CD14-positive monocyte (primary cell): ENCODE measurements around the gene MON2. TPM values are rescaled to one million over a fixed set of nuclear protein-coding genes. Genes with fewer than 3 reads are reported as not detected.

Source experiments
- DNase-seq, 3 donors: peaks; one replicate each; pipeline ENCODE4 v3.0.0-alpha.2; 2011 to 2022
- H2AFZ ChIP-seq: 2 replicates; pipeline ENCODE4 v1.6.0; 2012; ENCODE audit warnings: mild to moderate bottlenecking, low read depth, low read length, inconsistent platforms; ENCODE audit not compliant: insufficient read depth, poor library complexity, severe bottlenecking
- H3K27ac ChIP-seq, 2 donors: 1 replicate in 1 of 2; 2 replicates in 1 of 2; pipeline ENCODE4 v1.5.1; 2012 to 2013; ENCODE audit warnings: low read length in 2 of 2, control low read depth in 1 of 2, inconsistent platforms in 1 of 2, low read depth in 1 of 2, mild to moderate bottlenecking in 1 of 2
- H3K27me3 ChIP-seq, 2 donors: one replicate each; pipeline versions ENCODE4 v1.6.0 to v1.6.1; 2011 to 2013; ENCODE audit warnings: low read length in 2 of 2; ENCODE audit not compliant: control insufficient read depth in 2 of 2, insufficient read depth in 2 of 2
- H3K36me3 ChIP-seq, 2 donors: replicated peaks in 1 of 2; 1 replicate in 1 of 2; 2 replicates in 1 of 2; pipeline versions ENCODE4 v1.5.1 to v1.6.1; 2012 to 2013; ENCODE audit warnings: low read length in 2 of 2, control low read depth in 1 of 2, inconsistent platforms in 1 of 2, mild to moderate bottlenecking in 1 of 2; ENCODE audit not compliant: insufficient read depth in 2 of 2, control insufficient read depth in 1 of 2
- H3K4me1 ChIP-seq, 2 donors: 1 replicate in 1 of 2; 2 replicates in 1 of 2; pipeline versions ENCODE4 v1.5.1 to v1.6.1; 2012 to 2013; ENCODE audit warnings: low read length in 2 of 2, control low read depth in 1 of 2, inconsistent platforms in 1 of 2, mild to moderate bottlenecking in 1 of 2, moderate library complexity in 1 of 2; ENCODE audit not compliant: insufficient read depth in 2 of 2, control insufficient read depth in 1 of 2
- H3K4me2 ChIP-seq: replicated peaks from 2 replicates; pipeline ENCODE3; 2012; ENCODE audit warnings: low read length, moderate library complexity, mild to moderate bottlenecking; ENCODE audit not compliant: poor library complexity, severe bottlenecking; ENCODE audit errors: extremely low read depth
- H3K4me3 ChIP-seq, 3 experiments: fragments of 200-600 bp in 1 of 3; sonication (generic) in 1 of 3; replicated peaks in 1 of 3; 1 replicate in 2 of 3; 2 replicates in 1 of 3; pipeline ENCODE4 v1.5.1; 2011 to 2013; ENCODE audit warnings: low read length in 3 of 3, mild to moderate bottlenecking in 3 of 3, control low read depth in 2 of 3, low read depth in 2 of 3, inconsistent platforms in 1 of 3, moderate library complexity in 1 of 3
- H3K79me2 ChIP-seq: 2 replicates; pipeline ENCODE4 v1.6.0; 2012; ENCODE audit warnings: mild to moderate bottlenecking, control low read depth, inconsistent platforms, low read length, moderate library complexity; ENCODE audit not compliant: insufficient read depth
- H3K9ac ChIP-seq: 2 replicates; pipeline ENCODE4 v1.6.0; 2017; ENCODE audit warnings: low read length, mild to moderate bottlenecking; ENCODE audit not compliant: insufficient read depth, poor library complexity, severe bottlenecking
- H3K9me3 ChIP-seq, 2 donors: replicated peaks in 1 of 2; 1 replicate in 1 of 2; 2 replicates in 1 of 2; pipeline versions ENCODE4 v1.5.1 to v1.6.1; 2012 to 2013; ENCODE audit warnings: low read length in 2 of 2, control low read depth in 1 of 2; ENCODE audit not compliant: control insufficient read depth in 1 of 2, insufficient read depth in 1 of 2
- H4K20me1 ChIP-seq: 2 replicates; pipeline ENCODE4 v1.6.0; 2012; ENCODE audit warnings: mild to moderate bottlenecking, low read length, control low read depth, moderate library complexity; ENCODE audit not compliant: insufficient read depth
- H3K27ac Mint-ChIP-seq, 7 donors: one replicate each; pipeline ENCODE4 v1.8.0; 2020; ENCODE audit warnings: mild to moderate bottlenecking in 7 of 7, mixed read lengths in 7 of 7, moderate library complexity in 6 of 7, inconsistent platforms in 2 of 7
- H3K27me3 Mint-ChIP-seq, 3 donors: one replicate each; pipeline ENCODE4 v1.8.0; 2021 to 2022; ENCODE audit warnings: low read depth in 3 of 3, mild to moderate bottlenecking in 3 of 3, mixed read lengths in 3 of 3, moderate library complexity in 3 of 3, inconsistent platforms in 1 of 3
- H3K36me3 Mint-ChIP-seq, 2 donors: one replicate each; pipeline ENCODE4 v1.8.0; 2020; ENCODE audit warnings: mixed read lengths in 2 of 2, inconsistent platforms in 1 of 2, mild to moderate bottlenecking in 1 of 2
- H3K4me1 Mint-ChIP-seq: one replicate; pipeline ENCODE4 v1.8.0; 2020; ENCODE audit warnings: mild to moderate bottlenecking, mixed read lengths
- H3K4me3 Mint-ChIP-seq, 2 donors: one replicate each; pipeline ENCODE4 v1.8.0; 2020; ENCODE audit warnings: mild to moderate bottlenecking in 2 of 2, mixed read lengths in 2 of 2, moderate library complexity in 1 of 2
- H3K9me3 Mint-ChIP-seq, 7 donors: one replicate each; pipeline ENCODE4 v1.8.0; 2020 to 2022; ENCODE audit warnings: mixed read lengths in 7 of 7, mild to moderate bottlenecking in 6 of 7, moderate library complexity in 6 of 7, inconsistent platforms in 2 of 7
- CTCF ChIP-seq: fragments of 200-600 bp; IDR thresholded peaks from one replicate; pipeline ENCODE4 v1.8.0; 2022; ENCODE audit warnings: antibody characterized with exemption, mild to moderate bottlenecking
- WGBS: methylation state at CpG from one replicate; pipeline ENCODE4 v1.1.5; 2013; ENCODE audit warnings: missing lambda C conversion rate; ENCODE audit not compliant: insufficient coverage; 5-methylcytosine and 5-hydroxymethylcytosine counted together
- intact Hi-C, 2 donors: fragments of 100-400 bp; cut with micrococcal nuclease; formaldehyde crosslinking; loops; one replicate each; pipeline versions ENCODE4 v1.15.0 to v1.15.1; 2023
- polyA plus RNA-seq, 3 donors: library from polyadenylated mRNA; depleted of rRNA in 1 of 3; unstranded in 2 of 3; stranded (reverse) in 1 of 3; fragments of 300-500 nt in 2 of 3; fragments of >200 nt in 1 of 3; fragmentation: Illumina TruSeq in 2 of 3; gene quantifications; 1 replicate in 2 of 3; 2 replicates in 1 of 3; pipeline ENCODE4 v1.2.3, GENCODE V29; 2012 to 2021

MON2 gene
- polyA plus RNA-seq, 3 donors, result 6.8 to 17.0 (median 9.6) TPM

- H3K4me2 ChIP-seq, result no peak overlapping the region
- H3K9ac ChIP-seq, result no peak overlapping the region
- no peak for DNase-seq
- WGBS, result no CpG with 5 or more reads among the region's 5 CpGs
- TF ChIP-seq CTCF, result no peak
- no peak overlapping the region for H2AFZ ChIP-seq
- peaks cover 0 to 8% (median 4%) of the 10 kb centered on the region in 7 donors for H3K9me3 Mint-ChIP-seq
- peaks cover 1 to 2% of the 10 kb centered on the region in 2 donors for H3K4me1 ChIP-seq
- no peaks in the 10 kb centered on the region for H3K36me3 ChIP-seq
- peaks cover 3 to 4% of the 10 kb centered on the region in 2 donors for H3K36me3 Mint-ChIP-seq
- H3K9me3 ChIP-seq, result no peaks in the 10 kb centered on the region
- no peak overlapping the region for H3K4me3 ChIP-seq
- peaks cover 14% of the 10 kb centered on the region for H3K4me1 Mint-ChIP-seq
- no peaks in the 10 kb centered on the region for H3K79me2 ChIP-seq
- H3K27ac ChIP-seq, result no peak overlapping the region
- intact Hi-C loops, result no loop called here
- no peaks in the 10 kb centered on the region for H4K20me1 ChIP-seq
- H3K4me3 Mint-ChIP-seq, result no peak overlapping the region
- no peak overlapping the region for H3K27ac Mint-ChIP-seq
- H3K27me3 Mint-ChIP-seq, result peaks cover 17 to 25% (median 19%) of the 10 kb centered on the region in 3 donors
- H3K27me3 ChIP-seq, result peaks cover 11 to 15% of the 10 kb centered on the region in 2 donors
These were observed 171.1 kb downstream of the MON2 start for GRCh38 chr12:62637679-62638078.

GRCh38 chr12:62640910-62641448, 174.4 kb downstream of the MON2 start:
- peaks cover 13% of the 10 kb centered on the region for H3K4me1 Mint-ChIP-seq
- H3K36me3 ChIP-seq, result no peaks in the 10 kb centered on the region
- H3K9me3 Mint-ChIP-seq, result peaks cover 0 to 3% (median 0%) of the 10 kb centered on the region in 7 donors
- H3K4me2 ChIP-seq, result no peak overlapping the region
- H3K27ac Mint-ChIP-seq, result no peak overlapping the region
- H3K27me3 ChIP-seq, result no peaks in the 10 kb centered on the region
- no peaks in the 10 kb centered on the region for H4K20me1 ChIP-seq
- H3K4me1 ChIP-seq, result no peaks in the 10 kb centered on the region
- WGBS, result 86% methylated on average over 4 of the region's 4 CpGs
- H2AFZ ChIP-seq, result no peak overlapping the region
- TF ChIP-seq CTCF, result no peak
- peaks cover 0 to 3% (median 3%) of the 10 kb centered on the region in 3 donors for H3K27me3 Mint-ChIP-seq
- peaks cover 0 to 3% of the 10 kb centered on the region in 2 donors for H3K36me3 Mint-ChIP-seq
- no peak overlapping the region for H3K9ac ChIP-seq
- no peak overlapping the region for H3K4me3 ChIP-seq
- H3K4me3 Mint-ChIP-seq, result no peak overlapping the region
- no peaks in the 10 kb centered on the region for H3K79me2 ChIP-seq
- intact Hi-C loops, result no loop called here
- no peak overlapping the region for H3K27ac ChIP-seq
- H3K9me3 ChIP-seq, result no peaks in the 10 kb centered on the region
- DNase-seq, result peak in 1 of 3 donors; percentile 25
